OCI-M1 (cell line): ENCODE measurements around the gene CPXM2.

Experiments
- DNase-seq: peaks from one replicate; lab custom pipeline; 2025; lab: John Stamatoyannopoulos, UW

The CPXM2 gene

DNA sequence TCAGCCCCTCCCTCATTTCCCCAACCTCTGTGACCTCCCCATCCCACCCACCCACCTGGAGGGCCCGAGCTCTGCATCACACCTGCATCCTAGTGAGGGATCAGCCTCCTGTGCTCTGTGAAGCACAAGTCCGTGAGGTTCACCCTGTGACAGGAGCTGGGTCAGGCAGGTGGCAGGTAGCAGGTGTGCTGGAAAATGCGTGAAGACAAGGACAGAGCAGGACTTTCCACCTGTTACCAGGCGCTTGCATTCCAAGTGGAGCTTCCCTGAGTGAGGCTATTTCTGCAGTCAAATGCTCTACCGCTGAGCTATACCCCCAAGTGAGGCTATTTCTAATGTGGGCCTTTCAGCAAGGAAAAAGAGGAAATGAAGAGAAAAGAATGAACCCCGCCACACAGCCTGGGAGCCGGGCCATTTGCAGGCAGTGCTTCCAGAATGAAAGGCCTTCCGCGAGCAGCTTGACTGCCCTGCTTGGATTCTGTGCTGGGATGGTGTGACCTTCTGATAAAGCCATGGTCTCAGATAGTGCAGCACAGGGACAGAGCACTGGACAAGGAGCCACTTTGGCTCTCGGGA, 13.3 kb upstream of the CPXM2 start:
- DNase-seq: no peak

DNA sequence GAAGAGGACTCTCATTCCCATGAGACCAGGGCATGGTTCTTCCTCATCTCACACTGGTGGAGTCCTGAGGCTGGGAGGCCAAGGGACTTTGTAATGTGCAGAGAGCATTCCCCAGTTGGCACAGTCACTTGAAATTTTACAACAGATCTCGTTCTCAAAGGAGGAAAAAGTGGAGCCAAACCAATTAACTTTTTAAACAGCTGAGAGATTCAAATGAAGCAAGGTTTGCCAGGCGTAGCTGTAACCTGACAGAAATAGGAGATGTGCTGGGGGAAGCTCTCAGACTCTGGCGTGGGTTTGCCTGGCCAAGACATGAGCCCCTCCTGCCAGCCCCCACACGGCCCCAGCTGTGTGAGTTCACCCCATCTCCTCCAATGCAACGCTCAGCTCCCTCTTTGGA, 12.0 kb upstream of the CPXM2 start:
- no peak for DNase-seq

DNA sequence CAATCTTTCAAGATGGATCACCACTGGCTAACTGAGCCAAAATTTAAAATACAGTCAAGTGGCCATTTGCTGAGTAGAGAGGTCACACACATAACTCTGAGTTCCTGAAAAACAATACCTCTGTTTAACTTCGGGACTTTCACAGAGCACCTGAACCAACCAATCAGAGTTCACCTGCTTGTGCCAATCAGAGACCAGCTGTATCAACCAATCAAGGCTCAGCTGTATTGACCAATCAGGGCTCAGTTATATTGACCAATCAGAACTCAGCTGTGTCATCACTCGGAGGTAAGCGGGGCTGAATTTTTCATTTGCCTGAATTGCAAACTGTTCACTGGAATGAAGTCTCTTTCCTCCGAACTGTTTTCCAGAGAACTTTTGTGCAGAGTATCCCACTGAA, 10.0 kb upstream of the CPXM2 start:
- DNase-seq: no peak

GRCh38 chr10:123897146-123897545, 5.5 kb upstream of the CPXM2 start:
- DNase-seq: no peak

- no peak for DNase-seq
These were observed 4.8 kb upstream of the CPXM2 start for GRCh38 chr10:123896246-123896927.

DNA sequence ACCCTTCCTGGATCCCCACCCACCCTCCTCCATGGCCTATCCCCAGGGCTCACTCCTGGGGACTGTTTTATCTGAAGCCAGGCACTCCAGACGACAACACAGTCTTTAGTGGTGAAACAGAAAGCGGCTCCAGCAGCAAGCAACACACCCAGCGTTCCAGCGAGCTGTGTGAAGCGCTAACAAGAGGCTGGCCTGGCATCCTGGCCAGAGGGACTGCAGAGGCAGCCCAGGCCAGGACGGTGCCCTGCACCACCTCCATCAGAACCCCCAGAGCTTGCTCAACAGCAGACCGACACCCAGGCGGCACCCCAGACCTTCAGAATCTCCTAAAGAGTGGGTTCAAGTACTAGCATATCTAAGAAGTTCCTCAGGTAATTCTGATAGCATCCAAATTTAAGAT, 2.0 kb upstream of the CPXM2 start:
- DNase-seq: no peak

GRCh38 chr10:123890756-123891143, 857 bp downstream of the CPXM2 start:
- DNase-seq: no peak

DNA sequence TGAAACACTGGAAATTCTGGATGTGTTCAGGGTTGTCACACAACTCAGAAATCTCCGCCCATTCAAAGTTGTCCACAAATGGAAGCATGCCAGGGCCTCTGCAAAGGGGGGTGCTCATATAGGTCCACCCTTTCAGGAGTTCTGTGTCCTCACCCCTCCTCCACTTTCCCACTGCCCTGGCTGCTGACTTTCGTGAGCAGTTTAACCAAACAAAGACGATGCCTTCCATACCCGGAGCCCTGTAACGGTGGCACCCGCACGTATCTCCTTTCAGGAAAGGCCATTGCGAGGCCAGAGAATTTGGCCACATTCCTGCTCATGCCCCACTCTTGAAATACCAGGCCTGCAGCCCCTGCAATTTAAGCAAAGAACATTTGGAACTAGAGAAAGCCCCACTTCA, 1.4 kb downstream of the CPXM2 start:
- no peak for DNase-seq

DNA sequence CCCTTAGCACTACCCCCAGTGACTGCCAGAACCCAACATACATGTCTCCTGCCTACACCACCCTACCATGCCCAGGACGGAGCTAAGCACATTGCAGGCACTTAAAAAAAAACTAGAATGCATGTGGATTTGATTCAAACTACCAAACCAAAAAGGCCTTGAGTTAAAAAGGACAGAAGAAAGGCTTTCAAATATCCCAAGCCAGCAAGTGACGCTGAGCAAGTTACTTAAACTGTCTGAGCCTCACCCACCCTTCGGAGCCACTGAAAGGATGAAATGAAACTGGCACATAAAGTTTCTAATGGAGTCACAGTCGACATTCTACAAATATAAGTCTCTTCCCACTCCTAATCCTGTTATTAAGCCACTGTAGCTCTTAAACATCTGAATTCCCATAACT, 1.8 kb downstream of the CPXM2 start:
- DNase-seq: no peak

- no peak for DNase-seq
These were observed 2.9 kb downstream of the CPXM2 start for GRCh38 chr10:123888751-123889150.

- no peak for DNase-seq
These were observed 3.4 kb downstream of the CPXM2 start for GRCh38 chr10:123888256-123888655.

DNA sequence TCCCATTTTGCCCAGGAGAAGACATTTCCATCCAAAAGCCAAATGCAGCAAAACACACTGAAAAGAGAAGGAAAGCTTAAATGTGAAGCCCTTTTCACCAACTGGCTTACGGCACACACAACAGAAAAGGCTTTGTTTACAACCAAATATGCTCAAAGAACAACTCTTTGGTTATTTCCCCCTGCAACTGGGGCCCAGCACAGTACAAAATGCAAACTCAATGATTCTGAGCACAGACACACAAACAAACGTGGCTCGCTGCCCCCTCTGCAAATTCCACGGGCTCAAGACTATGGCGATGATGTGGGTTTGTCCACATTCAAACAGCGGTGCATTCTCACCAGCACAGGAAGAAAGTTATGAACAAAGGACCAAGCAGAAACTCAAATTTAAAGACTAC, 5.3 kb downstream of the CPXM2 start:
- DNase-seq: no peak

GRCh38 chr10:123885406-123886170, 6.0 kb downstream of the CPXM2 start:
- DNase-seq: no peak

GRCh38 chr10:123884907-123885381, 6.7 kb downstream of the CPXM2 start:
- no peak for DNase-seq

- no peak for DNase-seq
These were observed 7.2 kb downstream of the CPXM2 start for GRCh38 chr10:123884351-123884906.

GRCh38 chr10:123883673-123884320, 7.8 kb downstream of the CPXM2 start:
- no peak for DNase-seq

DNA sequence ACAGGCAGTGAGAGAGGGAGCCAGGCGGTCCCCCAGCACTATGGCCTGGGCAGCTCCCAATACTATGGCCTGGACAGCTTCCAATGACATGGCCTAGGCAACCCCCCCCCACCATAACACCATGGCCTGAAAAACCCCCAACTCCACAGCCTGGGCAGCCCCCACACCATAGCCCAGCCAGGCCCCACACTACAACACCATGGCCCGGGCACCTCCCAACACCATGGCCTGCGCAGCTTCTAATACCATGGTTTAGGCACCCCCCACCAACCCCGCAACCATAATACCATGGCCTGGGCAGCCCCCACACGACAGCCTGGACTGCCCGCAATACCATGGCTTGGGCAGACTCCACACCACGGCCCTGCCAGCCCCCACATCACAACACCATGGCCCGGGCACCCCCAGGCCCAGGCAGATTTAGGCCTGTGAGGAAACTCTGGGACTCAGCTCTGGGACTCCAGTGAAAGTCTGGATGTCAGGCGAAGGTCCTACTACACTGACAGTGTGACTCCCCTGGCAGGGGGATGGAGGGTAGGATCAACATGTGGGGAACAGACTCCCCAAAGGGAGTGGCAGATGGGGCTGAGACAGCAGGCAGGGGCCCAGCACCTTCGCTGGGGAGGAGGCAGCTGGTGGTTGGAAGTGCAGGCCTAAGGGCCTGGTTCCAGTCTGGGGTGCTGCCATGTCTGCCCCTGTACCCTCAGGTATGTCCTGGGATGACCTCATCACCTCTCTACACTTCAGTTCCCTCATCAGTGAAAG, 8.7 kb downstream of the CPXM2 start:
- DNase-seq: no peak

DNA sequence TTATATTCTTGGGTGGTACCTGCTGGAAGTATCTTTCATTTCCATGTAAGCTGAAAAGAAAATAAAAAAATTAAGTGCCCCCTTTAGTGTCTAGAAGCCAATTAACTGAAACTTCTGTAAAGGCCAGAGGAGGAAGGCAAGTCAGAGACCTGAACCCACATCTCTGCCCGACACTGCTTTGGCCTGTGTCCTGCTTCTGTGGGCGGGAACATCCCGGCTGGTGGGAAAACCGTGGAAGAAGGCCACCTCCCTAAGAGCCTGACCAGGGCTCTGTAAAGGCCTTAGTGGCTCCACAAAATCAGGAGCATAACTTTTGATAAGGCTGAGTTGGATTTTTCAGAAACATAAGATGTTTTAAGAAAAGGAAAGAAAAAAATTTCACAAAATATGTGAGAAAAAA, 9.4 kb downstream of the CPXM2 start:
- DNase-seq: no peak

DNA sequence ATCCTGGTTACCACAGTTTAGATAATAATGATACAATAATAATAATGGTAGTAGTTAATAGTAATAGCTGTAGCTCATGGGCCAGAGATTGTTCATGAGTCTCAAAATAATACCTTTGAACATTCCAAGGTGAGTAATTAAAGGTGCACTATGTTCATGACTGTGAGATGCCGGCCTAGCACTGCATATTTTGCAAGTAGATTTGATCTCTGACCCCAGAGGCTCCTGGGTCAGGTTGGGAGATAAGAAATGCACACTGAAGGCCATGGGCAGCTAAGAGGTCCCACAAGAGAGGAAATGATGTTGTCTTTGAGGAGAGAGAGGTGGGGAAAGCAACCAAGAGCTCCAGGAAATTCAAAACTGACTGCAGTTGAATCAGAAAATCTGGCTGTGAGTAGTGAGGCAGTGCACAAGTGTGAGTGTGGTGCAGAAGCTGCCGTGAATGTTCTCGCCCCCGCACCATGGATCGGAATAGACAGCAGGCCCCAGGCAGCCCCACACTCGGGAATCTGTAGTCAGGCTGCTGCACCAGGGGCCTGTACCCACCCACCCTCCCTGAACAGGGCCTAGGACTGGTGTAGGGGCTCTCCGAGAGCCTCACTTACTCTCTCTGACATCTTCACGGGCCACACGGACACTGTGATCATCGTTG, 11.9 kb downstream of the CPXM2 start:
- no peak for DNase-seq

DNA sequence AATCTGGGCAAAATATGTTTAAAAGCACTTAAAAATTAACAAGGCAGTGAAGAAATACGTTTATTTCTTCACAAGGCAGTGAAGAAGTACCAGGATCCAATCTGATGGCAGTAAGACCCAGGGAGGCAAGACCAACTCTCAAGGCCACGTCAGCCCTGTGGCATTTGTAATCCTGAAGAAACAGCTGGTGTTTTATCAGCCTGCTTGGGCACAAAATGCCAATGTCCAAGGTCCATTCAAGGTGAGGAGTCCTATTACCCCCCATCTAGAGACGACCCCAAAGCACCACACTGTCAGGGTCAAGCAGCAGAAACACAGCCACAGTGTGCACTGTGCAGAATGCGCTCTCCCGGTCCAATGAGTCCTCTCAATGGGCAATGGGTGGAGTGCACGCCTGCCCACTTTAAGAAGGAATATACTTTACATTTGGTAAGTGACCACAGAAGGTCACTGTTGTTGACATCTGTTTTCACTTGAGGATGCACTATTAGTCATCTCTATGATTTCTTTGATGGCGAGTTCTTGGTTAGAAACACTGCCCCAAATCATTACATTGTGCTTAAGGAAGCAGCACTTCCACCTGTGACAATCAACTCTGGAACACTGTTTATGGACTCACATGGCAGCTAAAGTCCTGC, 12.8 kb downstream of the CPXM2 start:
- DNase-seq: no peak

GRCh38 chr10:123870260-123870659, 21.3 kb downstream of the CPXM2 start:
- DNase-seq: no peak
